Measurements from ENCODE around the gene RAD21L1.
A peak's percentile ranks its signal among the peaks of the same experiment; 100 is the strongest.

The RAD21L1 gene

DNA sequence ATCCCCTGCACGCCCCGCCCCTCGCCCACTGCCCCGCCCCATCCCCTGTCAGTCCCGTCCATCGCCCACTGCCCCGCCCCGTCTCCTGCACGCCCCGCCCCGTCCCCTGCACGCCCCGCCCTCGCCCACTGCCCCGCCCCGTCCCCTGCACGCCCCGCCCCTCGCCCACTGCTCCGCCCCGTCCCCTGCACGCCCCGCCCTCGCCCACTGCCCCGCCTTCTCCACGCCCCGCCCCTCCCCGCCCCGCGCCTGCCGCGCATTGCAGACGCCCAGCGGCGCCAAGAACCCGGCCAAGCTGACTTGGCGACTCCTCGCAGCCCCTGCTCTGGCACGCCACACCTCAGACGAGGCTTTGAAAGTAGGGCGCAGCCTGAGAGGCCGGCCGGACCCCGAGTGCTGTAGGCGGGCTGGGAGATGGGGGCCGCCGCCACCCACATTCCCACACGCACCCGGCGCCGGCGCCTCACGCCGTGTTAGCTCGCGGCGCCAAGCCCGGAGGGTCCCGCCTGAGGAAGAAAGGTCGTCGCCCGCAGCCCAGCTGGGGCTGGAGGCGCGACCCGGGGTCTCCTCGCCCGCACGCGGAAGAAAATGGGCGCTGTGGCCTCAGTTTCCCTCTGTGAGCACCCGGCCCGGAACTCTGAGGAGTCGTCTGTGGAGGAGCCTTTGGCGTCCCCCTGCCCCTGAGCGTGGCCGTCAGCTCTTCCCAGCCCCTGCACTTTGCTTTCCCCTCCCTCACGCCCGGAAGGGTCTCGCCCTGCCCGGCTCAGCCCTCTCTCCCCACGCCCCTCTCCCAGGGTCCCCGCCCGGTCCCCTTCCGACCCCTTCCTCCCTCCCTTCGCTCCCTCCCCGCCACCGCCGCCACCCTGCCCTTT is at the start of gene RAD21L1:
RAD21L1 (plus strand) TSS at position 262 of the 872 bp plus-strand sequence. CDS start 2,410 bp downstream, outside the sequence.
- DNase-seq, result peak; percentile 80

DNA sequence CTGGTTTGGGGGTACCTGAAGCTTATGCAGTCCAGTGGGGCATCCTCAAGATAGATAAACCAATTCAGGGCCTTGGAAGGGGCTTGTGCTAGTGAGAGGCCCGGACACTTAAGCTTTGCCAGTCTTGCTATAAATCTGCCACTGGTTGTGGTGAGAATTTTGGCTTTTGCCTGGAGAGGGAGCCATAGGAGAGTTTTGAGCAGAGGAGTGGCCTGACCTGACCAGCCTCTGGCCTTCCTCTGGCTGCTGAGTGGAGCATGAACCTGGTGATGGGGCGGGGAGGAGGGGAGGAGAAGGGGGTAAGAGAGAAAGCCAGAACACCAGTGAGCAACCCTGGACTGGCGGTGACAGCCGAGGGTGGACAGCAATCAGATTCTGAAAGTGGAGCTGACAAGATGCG is 48.2 kb upstream of the RAD21L1 start:
- DNase-seq, result no peak

DNA sequence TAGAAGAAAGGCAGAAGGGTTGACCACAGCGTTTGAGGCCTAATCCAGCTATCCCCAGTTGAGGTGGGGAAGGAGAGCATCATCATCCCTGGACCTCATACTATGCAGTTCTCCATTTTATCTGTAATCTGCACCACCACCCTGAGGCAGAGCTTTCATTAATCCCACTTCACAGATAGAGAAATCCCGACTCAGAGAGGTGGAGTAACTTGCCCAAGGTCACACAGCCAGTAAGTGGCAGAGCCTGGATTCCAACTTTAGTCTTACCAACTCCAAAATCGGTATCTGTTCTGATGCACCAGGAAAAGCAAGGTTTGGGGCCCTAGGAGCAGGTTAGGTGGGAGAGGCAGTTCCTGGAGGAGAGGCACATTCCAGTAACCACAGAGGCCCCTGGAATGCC is 47.7 kb upstream of the RAD21L1 start:
- DNase-seq, result no peak

DNA sequence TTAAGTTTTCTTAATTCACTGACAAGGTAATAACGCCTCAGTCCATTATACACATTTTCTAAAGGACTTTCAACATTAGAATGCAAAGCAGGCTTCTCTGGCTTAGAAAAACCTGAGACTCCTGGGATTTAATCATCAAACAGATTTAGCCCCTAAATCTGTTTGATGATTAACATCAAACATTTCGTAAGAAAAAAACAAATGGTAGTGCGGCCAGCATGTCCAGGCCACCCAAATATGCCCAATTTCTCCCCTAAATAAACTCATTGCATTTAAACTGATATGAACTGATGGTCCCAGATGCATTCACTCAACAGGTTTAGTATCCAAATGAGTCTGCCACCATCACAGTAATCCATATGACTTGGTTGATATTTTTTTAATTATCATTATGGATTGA is 47.2 kb upstream of the RAD21L1 start:
- DNase-seq, result no peak

DNA sequence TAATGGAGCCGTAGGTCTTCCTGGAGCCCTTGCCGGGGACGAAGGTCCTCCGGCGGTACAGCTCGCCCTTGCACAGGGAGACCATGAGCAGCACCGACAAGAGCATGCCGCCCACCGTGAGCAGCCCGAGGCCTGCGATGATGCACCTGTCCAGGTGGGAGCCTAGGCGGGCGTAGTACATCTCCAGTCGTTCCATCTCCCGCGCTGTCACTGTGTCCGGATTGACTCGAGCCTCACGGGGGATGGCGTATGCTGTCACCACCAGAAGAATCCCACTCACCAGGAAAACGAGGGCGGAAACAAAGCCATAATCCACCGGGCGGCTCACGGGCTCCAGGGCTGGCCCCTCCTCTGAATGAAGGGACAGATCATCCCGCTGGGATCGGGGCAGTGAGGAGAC is 44.9 kb upstream of the RAD21L1 start:
- no peak for DNase-seq

DNA sequence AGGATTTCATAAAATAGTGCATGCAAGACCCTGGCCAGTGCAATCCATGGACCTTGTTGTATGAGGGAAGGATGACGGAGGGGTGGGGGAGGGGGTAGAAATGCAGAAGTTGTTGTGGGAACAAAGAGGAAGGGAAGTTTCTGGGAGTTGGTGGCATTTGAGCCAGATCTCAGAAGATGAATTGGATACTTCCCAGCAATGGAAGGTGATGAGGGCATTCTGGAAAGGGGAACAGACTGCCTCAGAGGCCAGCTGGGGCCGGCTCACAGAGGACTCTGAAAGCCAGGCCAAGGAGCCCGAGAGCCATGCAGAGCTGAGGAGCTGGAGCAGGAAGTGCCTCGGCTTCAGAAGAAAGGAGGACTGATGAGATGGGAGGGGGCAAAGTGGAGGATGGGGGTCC is 43.7 kb upstream of the RAD21L1 start:
- DNase-seq, result no peak

DNA sequence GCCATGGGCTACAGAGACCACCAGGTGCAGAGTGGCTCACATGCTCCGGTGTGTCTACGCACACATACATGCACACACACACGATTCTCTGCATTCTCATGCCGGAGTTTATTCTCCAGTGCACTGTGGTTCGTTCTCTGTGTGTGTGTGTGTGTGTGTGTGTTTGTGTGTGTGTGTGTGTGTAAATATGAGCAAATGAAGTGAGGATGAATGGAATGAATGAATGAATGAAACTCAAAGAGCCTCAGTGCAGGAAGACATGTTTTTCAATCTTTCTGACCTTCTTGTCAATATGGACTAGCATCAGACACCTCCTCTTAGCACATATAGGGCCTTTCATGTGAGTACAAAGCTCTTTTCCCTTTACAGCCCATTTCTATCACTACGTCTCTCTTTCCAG is 42.7 kb upstream of the RAD21L1 start:
- no peak for DNase-seq

DNA sequence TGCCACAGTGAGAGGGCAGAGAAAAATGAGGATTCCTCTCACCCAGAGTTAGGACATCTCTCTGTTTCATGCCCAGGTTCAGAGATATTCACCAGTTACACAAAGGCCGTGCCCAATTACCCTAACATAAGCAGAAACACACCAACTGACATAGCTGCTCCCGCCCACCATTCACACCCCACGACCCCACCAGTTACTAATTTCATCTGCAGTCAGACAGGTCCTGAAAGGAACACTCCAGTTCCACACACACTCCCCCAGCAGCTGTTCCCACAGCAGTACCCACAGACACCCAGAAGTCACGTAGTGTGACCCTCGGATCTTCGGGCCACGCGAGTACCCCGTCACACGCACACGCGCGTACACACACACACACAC is 41.6 kb upstream of the RAD21L1 start:
- DNase-seq, result no peak

DNA sequence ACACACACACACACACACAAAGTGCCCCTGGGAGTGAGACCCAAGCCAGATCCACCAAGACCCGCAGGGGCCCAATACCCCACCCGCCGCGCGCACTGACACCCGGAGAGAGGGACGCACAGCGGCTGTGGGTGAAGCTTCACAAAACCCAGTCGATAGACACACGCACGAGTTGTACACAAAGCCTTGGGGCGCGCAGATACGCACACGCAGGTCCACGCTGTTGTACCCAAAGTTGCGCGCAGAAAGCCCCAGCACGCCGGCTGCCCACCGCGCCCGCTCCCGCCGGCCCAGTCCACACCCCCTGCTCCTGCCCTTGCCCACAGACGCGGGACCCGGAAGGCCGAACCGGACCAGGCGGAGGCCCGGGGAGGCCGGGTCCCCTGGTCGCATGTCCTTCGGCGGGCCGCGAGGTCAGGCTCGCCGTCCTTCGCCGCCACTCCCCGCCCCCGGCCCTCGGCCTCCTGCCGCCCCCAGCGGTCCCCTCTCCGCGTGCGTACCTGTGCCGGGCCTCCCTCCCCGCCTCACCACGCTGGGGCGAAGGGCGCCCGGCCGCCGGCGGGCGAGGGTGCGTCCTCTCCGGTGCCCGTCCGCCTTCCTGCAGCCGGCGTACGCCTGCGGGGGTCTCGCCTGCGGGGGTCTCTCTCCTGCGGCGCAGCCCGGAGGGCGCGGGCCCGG is 41.1 kb upstream of the RAD21L1 start, which contains the start of gene TMEM74B:
TMEM74B (minus strand) TSS at position 344 of the 678 bp plus-strand sequence. CDS start 1,180 bp downstream, outside the sequence.
- peak; percentile 3 for DNase-seq

DNA sequence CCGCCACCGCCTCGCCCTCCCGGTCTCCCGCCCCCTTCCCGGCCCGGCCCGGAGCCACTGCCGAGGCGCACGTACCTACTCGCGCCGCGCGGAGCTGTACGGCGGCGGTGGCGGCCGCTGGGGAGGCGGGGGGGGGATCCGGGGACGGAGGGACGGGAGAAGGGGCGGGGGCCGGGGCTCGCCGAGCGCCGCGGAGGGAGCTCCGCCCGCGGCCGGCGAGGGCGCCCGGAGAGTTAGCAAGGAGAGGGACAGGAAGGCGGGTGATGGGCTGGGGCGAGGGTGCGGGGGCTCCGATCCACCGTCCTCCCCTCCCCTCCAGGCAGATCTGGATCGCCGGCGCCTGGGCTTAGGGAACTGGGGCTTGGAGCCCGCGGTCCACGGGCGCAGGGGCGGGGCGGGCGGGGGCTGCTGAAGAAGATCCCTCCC is 40.5 kb upstream of the RAD21L1 start:
- peak; percentile 39 for DNase-seq

DNA sequence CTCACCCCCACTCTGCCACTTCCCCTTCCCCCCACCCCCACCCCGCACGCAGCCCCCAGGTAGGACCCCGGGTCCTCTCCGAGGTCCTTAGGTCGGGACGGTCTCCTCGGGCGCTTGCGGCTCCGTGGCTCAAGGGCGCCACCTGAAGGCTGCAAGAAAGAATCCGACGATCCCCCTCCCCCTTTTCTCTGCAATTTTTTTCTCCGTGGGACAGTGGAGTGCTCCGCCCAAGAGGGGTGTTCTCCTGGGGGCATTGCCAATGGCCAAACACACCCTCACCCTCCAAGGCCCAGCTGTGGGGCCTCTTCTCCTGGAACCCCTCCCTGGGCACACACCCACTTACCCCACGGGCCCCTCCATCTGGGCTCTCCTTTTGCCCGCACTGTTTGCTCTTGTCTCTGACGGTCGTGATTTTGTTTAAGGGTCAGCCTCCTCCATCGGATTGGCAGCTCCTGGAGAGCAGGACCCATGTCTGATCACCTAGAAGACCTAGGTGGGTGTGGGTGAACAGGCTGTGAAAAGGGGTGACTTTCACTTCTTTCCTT is 40.0 kb upstream of the RAD21L1 start:
- DNase-seq, result peak; percentile 27

DNA sequence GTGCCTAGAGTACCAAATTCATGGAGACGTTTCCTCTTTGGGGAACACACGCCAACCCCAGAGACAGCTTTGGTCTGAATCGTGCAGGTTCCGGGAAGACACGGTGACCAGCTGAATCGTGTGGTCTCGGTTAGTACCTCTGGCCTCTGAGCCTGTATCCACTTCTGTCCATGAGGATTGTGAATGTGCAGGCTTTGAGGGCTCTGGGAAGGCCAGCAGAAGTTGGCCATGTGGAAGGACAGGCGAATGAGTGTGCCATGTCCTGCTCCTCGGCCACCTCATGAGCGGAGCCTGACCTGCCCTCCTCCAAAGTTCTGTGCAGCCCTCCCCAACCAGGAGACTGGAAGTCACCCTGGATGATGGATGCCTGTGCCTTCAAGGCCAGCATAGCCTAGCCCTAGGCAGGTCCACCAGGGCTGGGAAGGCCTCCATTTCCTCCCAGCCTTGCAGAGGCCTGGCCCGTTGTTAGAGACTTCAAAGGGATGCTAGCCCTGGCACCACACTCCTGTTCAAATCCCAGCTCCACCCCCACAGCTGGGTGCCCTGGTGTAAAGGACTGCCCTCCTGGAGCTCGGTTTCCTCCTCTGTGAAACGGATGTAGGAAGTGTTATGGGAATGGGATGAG is 39.4 kb upstream of the RAD21L1 start:
- DNase-seq, result no peak

DNA sequence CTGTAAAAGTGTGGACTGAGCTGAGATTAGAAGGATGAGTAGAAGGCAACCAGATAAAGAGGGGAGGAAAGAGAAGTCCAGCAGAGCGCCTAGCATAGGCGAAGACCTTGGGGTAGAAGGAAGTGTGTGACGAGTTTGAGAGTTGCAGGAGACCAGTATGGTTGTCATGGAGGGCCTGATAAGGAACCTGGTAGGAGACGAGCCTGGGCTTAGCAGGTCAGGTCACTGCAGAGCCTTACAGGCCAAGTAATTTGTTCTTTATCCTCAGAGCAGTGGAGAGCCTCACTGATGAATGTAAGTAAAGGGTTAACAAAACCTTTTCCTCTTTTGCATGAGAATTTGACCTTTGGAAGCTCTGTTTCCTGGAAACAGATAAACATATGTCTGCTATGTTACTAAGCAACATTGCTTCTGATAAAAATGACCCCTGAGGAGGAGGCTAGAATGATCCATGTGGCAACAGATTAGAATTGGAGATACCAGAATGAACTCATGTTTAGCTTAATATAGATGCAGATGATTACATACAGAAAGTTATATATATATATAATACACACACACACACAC is 38.2 kb upstream of the RAD21L1 start:
- no peak for DNase-seq

DNA sequence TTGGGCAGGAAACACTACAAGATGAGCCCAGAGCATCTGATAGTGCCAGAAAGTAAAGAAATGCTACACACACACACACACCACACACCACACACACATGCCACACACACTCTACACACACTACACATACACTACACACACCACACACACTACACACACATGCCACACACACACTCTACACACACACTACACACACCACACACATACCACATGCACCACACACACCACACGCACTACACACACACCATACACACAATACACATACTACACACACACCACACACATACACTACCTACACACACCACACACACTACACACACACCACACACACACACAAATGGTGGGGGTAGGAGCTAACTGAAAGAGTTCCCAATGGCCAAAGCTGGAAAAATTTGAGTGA is 37.5 kb upstream of the RAD21L1 start:
- no peak for DNase-seq

DNA sequence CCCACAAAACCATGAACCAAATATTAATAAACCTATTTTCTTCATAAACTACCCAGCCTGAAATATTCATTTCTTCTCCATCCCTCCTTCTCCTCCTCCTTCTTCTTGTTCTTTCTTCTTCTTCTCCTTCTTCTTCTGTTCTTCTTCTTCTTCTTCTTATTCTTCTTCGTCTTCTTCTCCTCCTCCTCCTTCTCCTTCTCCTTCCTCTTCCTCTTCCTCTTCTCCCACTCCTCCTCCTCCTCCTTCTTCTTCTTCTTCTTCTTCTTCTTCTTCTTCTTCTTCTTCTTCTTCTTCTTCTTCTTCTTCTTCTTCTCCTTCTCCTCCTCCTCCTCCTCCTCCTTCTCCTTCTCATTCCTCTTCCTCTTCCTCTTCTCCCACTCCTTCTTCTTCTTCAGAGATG is 36.0 kb upstream of the RAD21L1 start:
- DNase-seq, result no peak

DNA sequence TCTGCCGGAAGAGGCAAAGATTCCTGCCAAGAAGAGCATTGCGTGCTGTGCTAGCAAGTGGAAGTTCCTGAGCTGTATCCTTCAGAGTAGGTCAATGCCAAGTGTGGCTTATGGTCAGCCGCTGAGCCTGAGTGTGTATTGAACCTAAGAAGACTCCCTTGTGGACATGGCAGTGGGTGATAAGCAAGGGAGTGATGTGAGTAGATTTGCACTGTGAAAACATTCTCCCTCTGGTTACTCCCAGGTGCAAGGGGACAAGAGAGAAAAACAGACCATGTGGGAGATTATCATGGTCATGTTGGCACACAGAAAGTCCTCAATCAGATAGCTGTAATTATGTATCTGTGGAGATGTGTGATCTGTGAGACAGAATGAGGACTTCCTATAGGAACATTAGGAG is 35.0 kb upstream of the RAD21L1 start:
- DNase-seq, result no peak

DNA sequence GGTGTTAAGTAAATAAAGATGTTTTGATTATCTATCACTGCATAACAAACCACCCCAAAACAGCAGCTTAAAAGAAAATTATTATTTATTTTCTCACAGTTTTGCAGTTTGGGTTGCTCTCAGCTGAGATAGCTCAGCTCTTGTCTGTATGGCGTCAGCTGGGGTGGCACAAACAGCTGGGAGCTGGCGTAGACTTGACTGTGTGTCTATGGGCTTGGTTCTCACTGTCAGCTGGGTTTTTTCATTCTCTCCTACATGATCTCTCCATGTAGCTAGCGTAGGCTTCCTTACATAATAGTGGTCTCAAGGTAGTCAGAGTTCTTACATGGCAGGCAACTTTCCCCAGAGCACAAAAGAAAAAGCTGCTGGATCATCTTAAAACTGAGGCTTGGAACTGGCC is 34.5 kb upstream of the RAD21L1 start:
- no peak for DNase-seq

DNA sequence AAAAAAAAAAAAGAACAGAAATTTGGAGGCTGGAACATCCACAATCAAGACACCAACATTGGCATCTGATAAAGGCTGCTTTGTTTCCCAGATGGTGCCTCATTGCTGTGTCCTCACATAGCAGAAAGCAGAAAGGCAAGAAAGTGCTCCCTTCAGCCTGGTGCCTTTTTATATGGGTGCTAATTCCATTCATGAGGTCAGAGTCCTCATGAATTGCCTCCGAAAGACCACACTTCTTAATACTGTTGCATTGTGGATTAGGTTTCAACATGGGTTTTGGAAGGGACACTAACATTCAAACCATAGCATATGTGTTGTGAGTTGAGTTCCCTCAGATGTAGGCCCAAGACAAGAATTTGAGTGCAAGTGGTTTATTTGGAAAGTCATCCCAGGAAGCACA is 30.6 kb upstream of the RAD21L1 start:
- DNase-seq, result no peak

DNA sequence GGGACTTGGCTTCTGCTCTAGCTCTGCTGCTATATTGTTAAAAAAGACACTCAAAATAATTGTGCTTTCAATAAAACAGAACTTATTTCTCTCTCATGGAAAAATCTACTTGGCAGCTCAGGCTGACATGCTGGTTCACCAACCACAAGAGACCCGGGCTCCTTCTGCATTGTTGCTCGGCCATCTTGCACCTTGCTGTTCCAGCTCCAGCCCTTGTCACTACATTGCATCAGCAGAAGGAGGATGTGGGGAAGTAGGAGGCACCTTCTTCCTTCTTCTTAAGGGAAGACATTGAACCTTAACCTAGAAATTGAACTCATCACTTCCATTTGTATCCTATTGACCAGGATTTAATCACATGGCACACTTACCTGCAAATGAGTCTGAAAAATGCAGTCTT is 29.2 kb upstream of the RAD21L1 start:
- no peak for DNase-seq

DNA sequence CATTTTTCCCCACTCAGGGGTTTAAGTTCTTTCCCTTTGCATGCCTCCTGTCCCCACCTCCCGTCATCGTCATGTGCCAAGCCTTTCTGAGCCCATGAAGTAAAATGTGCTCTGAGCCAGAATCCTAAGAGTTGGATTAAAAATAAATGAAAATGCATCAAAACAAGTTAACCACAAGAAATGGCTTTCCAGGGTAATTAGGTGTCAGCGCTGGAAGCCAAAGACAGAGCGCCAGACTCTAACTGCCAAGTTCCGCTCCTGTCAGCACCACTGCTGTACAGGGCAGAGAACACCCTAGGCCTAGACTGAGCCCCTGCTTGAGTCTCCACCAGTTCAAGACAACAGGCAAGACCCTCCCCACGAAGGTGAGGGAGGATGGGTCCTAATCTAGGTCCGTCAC is 28.0 kb upstream of the RAD21L1 start:
- DNase-seq, result no peak

DNA sequence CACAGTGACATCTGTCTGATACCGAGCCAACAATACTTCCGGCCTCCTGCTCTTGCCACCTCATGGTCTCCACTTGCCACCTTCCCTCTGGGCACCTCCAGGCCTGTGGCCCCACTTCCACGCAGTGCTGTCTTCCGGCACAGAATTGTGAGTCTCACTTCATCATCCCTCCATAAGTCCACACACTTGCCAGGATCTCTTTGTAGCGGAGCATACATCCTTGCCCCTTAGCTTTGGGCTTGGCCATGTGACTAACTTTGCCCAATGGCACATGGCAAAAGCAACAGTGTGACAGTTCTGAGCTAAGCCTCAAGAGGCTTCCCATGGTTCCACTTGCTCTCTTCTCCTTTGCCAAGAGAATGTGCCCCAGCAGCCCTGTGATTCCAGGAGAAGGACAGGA is 27.1 kb upstream of the RAD21L1 start:
- DNase-seq, result no peak

DNA sequence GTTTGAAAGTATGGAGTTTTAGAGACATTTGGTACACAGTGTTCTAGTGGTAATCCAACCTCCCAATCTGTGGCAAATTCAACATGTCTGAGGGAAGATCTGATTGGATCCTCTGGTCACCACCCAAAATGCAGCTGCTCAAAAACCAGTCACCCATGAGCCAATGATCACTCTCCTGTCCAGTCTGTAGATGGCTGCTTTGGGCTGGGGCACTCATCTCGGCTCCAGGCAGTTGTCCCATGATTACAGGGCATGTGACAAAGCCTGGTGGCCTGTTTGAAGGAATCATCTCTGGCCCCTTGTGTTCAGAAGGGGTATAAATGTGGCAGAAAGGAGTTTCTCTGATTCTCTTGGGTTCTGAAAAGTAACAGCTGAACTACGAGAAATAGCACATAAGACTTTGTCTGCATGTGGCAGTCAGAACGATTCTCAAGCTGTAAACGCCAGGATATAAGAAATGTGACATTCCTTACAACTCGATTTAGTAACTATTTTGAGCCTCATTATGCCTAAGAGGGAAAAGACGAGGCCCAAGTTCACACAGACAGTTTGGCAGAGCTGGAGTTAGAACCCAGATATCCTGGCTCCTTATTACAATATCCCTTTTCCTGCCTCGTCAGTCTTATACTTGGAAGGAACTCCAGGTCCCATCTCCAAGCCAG is 26.5 kb upstream of the RAD21L1 start:
- no peak for DNase-seq

DNA sequence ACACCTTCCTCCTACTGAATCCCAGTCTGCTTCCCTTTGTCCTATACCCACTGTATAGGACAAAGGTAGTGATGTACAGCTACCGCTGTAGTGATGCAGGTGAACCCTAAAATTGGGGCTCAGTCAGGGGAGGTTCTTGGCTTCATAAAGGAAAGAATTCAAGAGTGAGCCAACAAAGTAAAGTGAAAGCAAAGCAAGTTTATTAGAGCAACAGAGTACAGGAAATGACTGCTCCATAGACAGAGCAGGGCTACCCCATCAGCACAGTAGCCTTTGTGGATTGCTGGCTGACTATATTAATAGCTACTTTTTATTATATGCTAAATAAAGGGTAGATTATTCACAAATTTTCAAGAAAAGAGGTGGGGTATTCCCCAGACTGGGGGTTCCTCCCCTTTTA is 25.9 kb upstream of the RAD21L1 start:
- DNase-seq, result no peak

All from NCI-H1105 (cell line).